NB4 (cell line): ENCODE results near the gene C22orf31.

Source experiments
- DNase-seq: peaks from one replicate; pipeline ENCODE4 v3.0.0; 2010; ENCODE audit warnings: low read depth
- H3K4me3 ChIP-seq: one replicate; pipeline ENCODE4 v1.5.1; 2011; ENCODE audit warnings: mild to moderate bottlenecking, low read depth, low read length, moderate library complexity
- CTCF ChIP-seq: IDR thresholded peaks from one replicate; pipeline ENCODE4 v1.5.1; 2012; ENCODE audit warnings: low read depth, low read length
- MAX ChIP-seq: IDR thresholded peaks from 2 replicates; pipeline ENCODE4 v1.6.1; 2011; ENCODE audit warnings: low read depth, low read length
- MYC ChIP-seq: IDR thresholded peaks from 2 replicates; pipeline ENCODE4 v1.6.1; 2011; ENCODE audit warnings: low read depth, low read length
- POLR2A ChIP-seq: IDR thresholded peaks from 2 replicates; pipeline ENCODE4 v1.6.1; 2011; ENCODE audit warnings: mild to moderate bottlenecking; ENCODE audit not compliant: insufficient read length; ENCODE audit errors: extremely low read depth

C22orf31 gene

GRCh38 chr22:29012101-29012433 lies 49.6 kb downstream of the C22orf31 start:
- DNase-seq, result no peak
- H3K4me3 ChIP-seq, result no peak overlapping the region
- TF ChIP-seq CTCF (no peak), POLR2A (no peak), MYC (no peak), MAX (no peak)

- H3K4me3 ChIP-seq, result no peak overlapping the region
- TF ChIP-seq MAX (no peak), POLR2A (no peak), MYC (no peak), CTCF (no peak)
- no peak for DNase-seq
Observed at GRCh38 chr22:29011240-29012100, 50.2 kb downstream of the C22orf31 start.

- DNase-seq, result no peak
- TF ChIP-seq POLR2A, result no peak
- no peak overlapping the region for H3K4me3 ChIP-seq
Observed at GRCh38 chr22:29009148-29009547, 52.5 kb downstream of the C22orf31 start.
